Skeletal muscle tissue (tissue), 4 donors: Measurements from ENCODE around the gene KIF12. TPM values are rescaled to one million over a fixed set of nuclear protein-coding genes. Genes with fewer than 3 reads are reported as not detected.
A peak's percentile ranks its signal among the peaks of the same experiment; 100 is the strongest.

Source experiments
- H3K27ac ChIP-seq: one replicate; pipeline ENCODE4 v1.7.0; 2013; ENCODE audit warnings: mild to moderate bottlenecking, low read depth, low read length, inconsistent platforms
- H3K27me3 ChIP-seq, 3 donors: one replicate each; pipeline ENCODE4 v1.7.0; 2013; ENCODE audit warnings: low read length in 3 of 3; ENCODE audit not compliant: control insufficient read depth in 3 of 3, insufficient read depth in 3 of 3
- H3K36me3 ChIP-seq, 3 donors: one replicate each; pipeline ENCODE4 v1.7.0; 2013; ENCODE audit warnings: low read length in 3 of 3; ENCODE audit not compliant: control insufficient read depth in 3 of 3, insufficient read depth in 3 of 3
- H3K4me1 ChIP-seq, 3 donors: one replicate each; pipeline ENCODE4 v1.7.0; 2013; ENCODE audit warnings: low read length in 3 of 3, mild to moderate bottlenecking in 3 of 3; ENCODE audit not compliant: control insufficient read depth in 3 of 3, insufficient read depth in 3 of 3
- H3K4me3 ChIP-seq, 3 donors: one replicate each; pipeline ENCODE4 v1.7.0; 2013; ENCODE audit warnings: low read length in 3 of 3
- H3K9ac ChIP-seq, 3 donors: one replicate each; pipeline ENCODE4 v1.7.0; 2013; ENCODE audit warnings: low read length in 3 of 3, mild to moderate bottlenecking in 3 of 3, moderate library complexity in 2 of 3, low read depth in 1 of 3
- H3K9me3 ChIP-seq, 3 donors: one replicate each; pipeline ENCODE4 v1.7.0; 2013; ENCODE audit warnings: low read length in 3 of 3; ENCODE audit not compliant: control insufficient read depth in 3 of 3
- total RNA-seq: library from RNA; depleted of rRNA; stranded (reverse); fragments of >200 nt; gene quantifications from one replicate; pipeline ENCODE4 v1.2.3, GENCODE V29; 2014
- donor health status: Osteomylitis.

Gene KIF12
- total RNA-seq, 1 donor from 2014 or later = not detected

DNA sequence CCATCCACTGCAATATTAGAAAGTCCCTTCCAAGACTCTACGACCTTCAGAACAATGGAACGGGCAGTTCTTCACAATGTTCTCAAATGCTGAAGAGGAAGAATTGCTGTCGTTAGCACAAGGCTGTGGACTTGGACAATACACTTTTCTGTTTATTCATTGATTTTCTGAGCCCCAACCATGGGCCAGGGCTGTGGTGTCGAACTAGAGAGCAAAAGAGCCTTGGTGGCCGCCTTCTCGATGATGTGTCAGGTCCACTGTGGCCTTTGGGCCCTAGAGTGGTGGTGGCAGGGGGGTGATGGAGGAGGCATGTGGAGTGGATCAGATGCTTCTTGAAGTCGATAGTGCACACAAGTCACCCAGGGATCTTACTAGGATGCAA, 18.5 kb upstream of the KIF12 start:
- Histone ChIP-seq H3K4me1 (peaks cover 5 to 18% (median 10%) of the 10 kb centered on the region in 3 donors), H3K27me3 (peaks cover 8 to 30% (median 28%) of the 10 kb centered on the region in 3 donors), H3K9ac (no peak overlapping the region), H3K9me3 (no peaks in the 10 kb centered on the region), H3K36me3 (no peaks in the 10 kb centered on the region), H3K27ac (no peak overlapping the region), H3K4me3 (no peak overlapping the region)

DNA sequence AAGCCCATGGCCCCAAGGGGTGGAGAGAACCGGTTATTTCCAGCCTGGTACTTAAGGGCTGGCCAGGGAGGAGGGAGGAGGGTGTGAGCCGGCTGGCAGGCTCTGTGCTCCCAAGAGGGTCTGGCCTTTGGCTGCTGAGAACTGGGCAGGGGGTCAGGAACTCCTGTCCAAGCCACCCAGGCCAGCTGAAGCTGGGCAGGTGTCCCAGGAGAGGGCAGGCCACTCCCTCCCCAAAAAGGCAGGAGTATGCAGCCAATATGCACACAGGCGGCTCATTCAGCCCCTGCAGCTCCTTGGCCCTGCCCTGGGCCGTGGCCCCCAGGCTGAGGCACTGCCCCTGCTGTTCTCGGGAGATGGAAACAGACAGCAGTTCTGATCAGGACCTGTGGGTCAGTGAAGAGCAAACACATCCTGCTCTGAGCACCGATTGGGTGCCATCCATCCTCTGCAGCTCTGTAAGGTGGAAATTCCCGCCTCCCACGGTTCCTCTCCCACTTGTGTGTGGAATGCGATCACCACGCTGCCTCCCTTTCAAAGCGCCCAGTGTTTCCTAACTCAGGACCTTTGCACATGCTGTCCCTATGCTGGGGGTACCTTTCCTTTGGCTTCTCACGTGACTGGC, 17.1 kb upstream of the KIF12 start:
- Histone ChIP-seq H3K36me3 (no peaks in the 10 kb centered on the region), H3K9me3 (no peaks in the 10 kb centered on the region), H3K27me3 (peaks cover 8 to 30% (median 28%) of the 10 kb centered on the region in 3 donors), H3K4me1 (peaks cover 5 to 19% (median 10%) of the 10 kb centered on the region in 3 donors), H3K27ac (no peak overlapping the region), H3K9ac (no peak overlapping the region), H3K4me3 (no peak overlapping the region)

DNA sequence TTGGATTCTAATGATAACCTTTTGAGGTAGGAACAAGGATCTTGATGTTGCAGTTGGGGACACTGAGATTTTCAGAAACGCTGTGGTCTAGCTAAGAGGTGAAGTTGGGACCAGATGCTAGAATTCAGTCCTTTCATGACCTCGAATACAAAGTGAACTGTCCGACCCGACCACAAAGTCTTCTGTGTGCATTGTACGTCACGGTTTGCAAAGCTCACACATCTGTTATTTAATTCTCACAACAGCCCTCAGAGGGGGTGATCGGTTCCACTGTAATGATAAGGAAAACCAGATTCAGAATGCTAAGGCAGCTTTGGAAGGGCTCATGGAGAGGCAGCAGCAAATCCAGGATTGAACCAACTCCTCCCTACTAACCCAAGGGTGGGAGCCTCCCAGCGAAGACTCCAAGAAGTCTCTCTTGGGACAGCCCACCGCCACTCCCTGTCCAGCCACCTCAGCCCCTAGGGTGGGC, 16.6 kb upstream of the KIF12 start:
- H3K9ac ChIP-seq = no peak overlapping the region
- no peak overlapping the region for H3K27ac ChIP-seq
- H3K27me3 ChIP-seq = peaks cover 8 to 31% (median 28%) of the 10 kb centered on the region in 3 donors
- H3K4me3 ChIP-seq = no peak overlapping the region
- H3K4me1 ChIP-seq = peaks cover 5 to 19% (median 10%) of the 10 kb centered on the region in 3 donors
- no peaks in the 10 kb centered on the region for H3K36me3 ChIP-seq
- no peaks in the 10 kb centered on the region for H3K9me3 ChIP-seq

DNA sequence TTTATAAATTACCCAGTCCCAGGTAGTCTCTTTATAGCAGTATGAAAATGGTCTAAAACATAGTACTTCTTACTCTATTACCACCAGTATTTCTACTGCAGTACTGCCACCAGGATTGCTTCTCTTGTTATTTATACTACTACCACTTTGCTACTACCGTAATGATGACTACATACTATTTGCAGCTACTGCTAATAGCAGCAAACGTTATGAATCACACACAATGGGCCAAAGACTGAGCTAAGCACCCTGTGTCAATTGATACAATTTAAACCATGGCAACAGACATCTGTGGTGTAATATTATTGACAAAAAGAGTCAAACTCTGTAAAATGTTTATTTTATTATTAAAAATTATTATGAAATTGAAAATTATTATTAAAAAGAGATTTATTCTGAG, 15.3 kb upstream of the KIF12 start:
- H3K36me3 ChIP-seq = no peaks in the 10 kb centered on the region
- peaks cover 5 to 19% (median 10%) of the 10 kb centered on the region in 3 donors for H3K4me1 ChIP-seq
- H3K9ac ChIP-seq = no peak overlapping the region
- H3K27me3 ChIP-seq = peaks cover 8 to 30% (median 28%) of the 10 kb centered on the region in 3 donors
- H3K9me3 ChIP-seq = no peaks in the 10 kb centered on the region
- no peak overlapping the region for H3K27ac ChIP-seq
- no peak overlapping the region for H3K4me3 ChIP-seq

DNA sequence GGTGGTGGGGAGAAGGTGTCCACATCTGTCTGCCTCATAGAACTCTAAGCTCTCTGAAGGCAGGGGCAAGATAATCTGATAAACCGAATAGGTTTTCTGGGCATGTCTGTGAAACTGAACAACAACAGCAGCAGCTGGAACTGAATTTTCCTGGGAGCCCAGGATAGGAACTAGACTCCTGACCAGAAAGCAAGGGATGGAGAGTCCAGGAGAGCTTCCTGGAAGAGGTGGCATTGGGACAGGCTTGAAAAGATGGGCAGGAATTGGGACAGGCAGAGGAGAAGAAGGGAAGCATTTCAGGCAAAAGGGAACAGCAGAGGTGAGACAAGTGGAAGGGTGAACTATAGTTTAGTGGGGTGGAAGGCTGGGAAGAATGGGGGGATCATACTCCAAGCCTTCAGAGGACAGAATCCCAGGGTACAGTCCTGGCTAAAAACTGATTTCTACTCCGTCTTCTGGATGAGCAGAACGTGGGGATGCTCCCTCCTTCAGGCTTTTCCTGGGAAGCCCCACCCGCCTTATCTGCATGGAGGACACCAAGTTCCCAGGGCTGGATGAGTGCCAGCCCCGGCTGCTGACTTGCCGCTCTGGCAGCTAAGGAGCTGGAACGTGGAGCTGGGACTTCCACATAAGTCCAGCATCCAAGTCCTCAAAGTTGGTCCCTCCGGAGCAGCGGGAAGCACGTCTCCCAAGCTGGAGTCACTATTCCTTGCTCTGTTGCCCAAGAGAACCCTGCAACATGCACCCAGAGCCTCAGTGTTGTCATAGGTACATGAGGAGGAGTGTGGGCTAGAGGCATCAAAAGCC, 13.9 kb upstream of the KIF12 start:
- Histone ChIP-seq H3K4me3 (no peak overlapping the region), H3K27me3 (peaks cover 8 to 21% (median 17%) of the 10 kb centered on the region in 3 donors), H3K36me3 (no peaks in the 10 kb centered on the region), H3K9ac (peak overlapping the region in 1 of 3 donors; percentile 45), H3K4me1 (peaks cover 5 to 19% (median 10%) of the 10 kb centered on the region in 3 donors), H3K27ac (peak overlapping the region; percentile 56), H3K9me3 (no peaks in the 10 kb centered on the region)

DNA sequence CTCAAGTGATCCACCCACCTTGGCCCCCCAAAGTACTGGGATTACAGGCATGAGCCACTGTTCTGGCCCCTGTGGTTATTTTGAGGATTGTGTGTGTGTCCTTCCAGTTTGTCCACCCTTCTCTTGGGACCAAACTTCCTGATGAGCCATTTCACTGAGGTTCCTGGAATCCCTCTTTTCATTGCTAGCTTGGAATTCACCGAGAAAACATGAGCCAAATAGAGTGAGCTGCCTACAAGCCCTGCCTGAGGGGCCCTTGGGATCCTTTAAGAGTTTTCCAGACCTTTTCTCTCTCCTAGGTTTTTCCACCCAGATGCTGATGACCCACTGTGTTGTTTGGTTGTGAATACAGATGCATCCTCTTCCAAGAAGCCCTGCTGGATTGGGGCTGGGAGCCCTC, 13.2 kb upstream of the KIF12 start:
- H3K27ac ChIP-seq = peak overlapping the region; percentile 56

DNA sequence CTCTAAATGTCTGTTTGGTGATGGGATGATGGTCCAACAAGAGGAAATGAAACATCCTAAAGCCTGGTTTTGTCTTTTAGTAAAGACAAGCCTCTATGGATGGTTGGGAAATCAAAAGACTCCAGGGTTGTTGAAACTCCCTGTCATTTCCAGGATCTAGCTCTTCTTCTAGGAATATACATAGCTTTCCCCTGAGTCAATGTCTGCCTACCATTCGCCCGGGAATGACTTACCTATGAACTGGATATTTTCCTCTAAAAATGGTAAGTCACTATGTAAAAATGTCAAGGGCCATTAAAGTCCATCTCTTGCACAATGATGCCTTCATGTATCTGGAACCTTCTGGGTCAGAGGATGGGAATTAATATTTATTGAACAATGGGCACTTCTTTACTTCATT, 11.1 kb upstream of the KIF12 start:
- Histone ChIP-seq H3K9me3 (no peaks in the 10 kb centered on the region), H3K4me1 (peaks cover 3 to 14% (median 9%) of the 10 kb centered on the region in 3 donors), H3K27ac (no peak overlapping the region), H3K27me3 (peaks cover 2 to 7% (median 5%) of the 10 kb centered on the region in 3 donors), H3K9ac (no peak overlapping the region), H3K4me3 (no peak overlapping the region), H3K36me3 (no peaks in the 10 kb centered on the region)

More for the DNA sequence above, 13.2 kb upstream of the KIF12 start:
- Histone ChIP-seq H3K27me3 (peaks cover 8 to 16% (median 14%) of the 10 kb centered on the region in 3 donors), H3K4me3 (no peak overlapping the region), H3K36me3 (no peaks in the 10 kb centered on the region), H3K4me1 (peaks cover 5 to 19% (median 13%) of the 10 kb centered on the region in 3 donors), H3K9ac (no peak overlapping the region), H3K9me3 (no peaks in the 10 kb centered on the region)

DNA sequence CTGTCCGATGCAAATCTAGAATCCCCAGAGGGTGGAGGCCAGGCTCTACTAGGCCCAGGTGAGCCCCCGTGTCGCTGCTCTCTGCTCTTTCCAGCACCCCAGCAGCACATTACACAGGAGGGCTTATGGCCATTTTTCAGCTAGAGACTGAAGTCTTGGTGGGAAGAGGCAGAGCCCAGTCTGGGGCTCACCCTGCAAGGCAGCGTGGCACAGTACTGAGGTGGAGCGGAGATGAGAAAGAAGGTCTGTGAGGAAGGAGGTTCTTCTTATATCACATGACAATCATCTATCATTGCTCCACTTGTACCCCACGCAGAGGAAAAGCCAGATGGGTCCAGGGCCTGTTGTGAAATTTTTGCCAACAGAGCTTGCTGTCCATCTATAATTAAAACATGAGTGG, 10.0 kb upstream of the KIF12 start:
- H3K9ac ChIP-seq = no peak overlapping the region
- no peak overlapping the region for H3K27ac ChIP-seq
- peaks cover 3 to 14% (median 9%) of the 10 kb centered on the region in 3 donors for H3K4me1 ChIP-seq
- H3K4me3 ChIP-seq = no peak overlapping the region
- no peaks in the 10 kb centered on the region for H3K9me3 ChIP-seq
- no peaks in the 10 kb centered on the region for H3K36me3 ChIP-seq
- H3K27me3 ChIP-seq = peaks cover 2 to 7% (median 3%) of the 10 kb centered on the region in 3 donors

DNA sequence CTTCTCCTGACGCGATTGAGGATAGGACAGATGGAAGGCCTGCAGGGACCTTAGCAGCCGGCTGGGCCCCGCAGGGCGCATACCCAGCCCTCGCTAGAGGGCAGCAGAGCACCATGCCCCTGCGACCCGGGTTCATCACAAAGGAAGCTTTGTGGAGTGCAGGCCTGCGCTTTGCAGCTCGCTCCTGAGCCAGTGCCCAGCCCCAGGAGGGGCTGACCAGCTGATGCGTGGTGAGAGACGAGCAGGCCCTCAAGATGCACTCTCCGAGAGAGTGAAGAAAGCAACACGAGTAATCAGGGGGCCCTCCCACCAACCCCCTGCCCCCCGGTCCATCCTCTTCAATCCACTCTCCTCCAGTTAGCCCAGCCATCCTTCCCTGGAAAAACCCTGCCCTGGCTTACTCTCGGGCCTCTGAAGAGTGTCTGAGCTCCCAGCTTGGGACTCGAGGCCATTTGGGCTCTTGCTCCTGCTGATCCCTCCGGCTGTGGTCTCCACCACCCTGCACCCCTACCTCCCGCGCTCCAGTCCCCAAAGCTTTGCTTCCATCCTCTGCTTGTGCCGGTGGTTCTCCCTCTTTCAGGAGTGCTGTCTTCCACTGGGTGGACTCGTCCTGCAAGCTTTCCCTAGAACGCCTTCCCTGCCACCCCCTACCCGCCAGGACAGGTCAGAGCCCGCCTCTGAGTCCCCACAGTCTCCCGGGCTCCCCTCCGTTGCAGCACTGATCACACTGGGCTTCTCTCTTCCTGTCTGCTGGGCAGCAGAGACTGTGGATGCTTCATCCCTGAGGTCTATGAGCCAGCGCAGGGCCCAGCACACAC, 9.1 kb upstream of the KIF12 start:
- Histone ChIP-seq H3K27me3 (peaks cover 0 to 2% (median 2%) of the 10 kb centered on the region in 3 donors), H3K36me3 (no peaks in the 10 kb centered on the region), H3K4me3 (no peak overlapping the region), H3K9me3 (no peaks in the 10 kb centered on the region), H3K9ac (no peak overlapping the region), H3K27ac (no peak overlapping the region), H3K4me1 (peaks cover under 1 to 7% (median 3%) of the 10 kb centered on the region in 3 donors)
